A549 (cell line): ENCODE data around the gene SMG6.

ENCODE experiments used
- HDAC2 ChIP-seq: fragments of 200-600 bp; sonication (generic); IDR thresholded peaks from 2 replicates; pipeline ENCODE4 v1.6.1; 2016
- MYC ChIP-seq: IDR thresholded peaks from 2 replicates; pipeline ENCODE4 v1.6.1; 2012; ENCODE audit warnings: mild to moderate bottlenecking, inconsistent platforms, low read length, improper control_type of control experiment, borderline replicate concordance
- TF ChIP-seq, protein P1 (sequence below): fragments of >200 bp; sonication (Bioruptor Twin); formaldehyde crosslinking; IDR thresholded peaks from 3 replicates; pipeline ENCODE4 v1.5.1; 2016
- TF ChIP-seq, protein P2 (sequence below): fragments of >200 bp; sonication (Bioruptor Twin); formaldehyde crosslinking; IDR thresholded peaks from 2 replicates; pipeline ENCODE4 v1.6.1; 2016

DNA sequence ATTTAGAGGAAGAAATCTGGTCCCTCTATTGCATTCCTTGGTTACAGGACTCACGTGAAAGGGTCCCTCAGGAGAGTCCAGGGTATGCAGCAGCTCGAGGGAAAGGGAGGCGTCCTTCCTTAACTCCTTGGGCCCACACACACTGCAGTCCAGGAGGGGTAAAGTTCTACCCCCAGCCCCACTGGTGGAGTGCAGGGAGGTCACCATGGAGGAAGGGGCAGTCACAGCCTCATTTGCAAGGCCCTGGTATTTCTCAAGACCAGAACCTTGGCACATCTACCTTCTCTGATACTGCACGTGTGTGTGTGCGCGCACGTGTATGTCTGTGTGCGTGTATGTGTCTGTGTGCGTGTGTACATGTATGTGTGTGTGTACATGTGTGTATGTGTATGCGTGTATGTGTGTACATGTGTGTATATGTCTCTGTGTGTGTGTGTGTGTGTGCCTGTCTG, 237.6 kb downstream of the SMG6 start:
- TF ChIP-seq HDAC2 = no peak
- TF ChIP-seq, protein P1, sequence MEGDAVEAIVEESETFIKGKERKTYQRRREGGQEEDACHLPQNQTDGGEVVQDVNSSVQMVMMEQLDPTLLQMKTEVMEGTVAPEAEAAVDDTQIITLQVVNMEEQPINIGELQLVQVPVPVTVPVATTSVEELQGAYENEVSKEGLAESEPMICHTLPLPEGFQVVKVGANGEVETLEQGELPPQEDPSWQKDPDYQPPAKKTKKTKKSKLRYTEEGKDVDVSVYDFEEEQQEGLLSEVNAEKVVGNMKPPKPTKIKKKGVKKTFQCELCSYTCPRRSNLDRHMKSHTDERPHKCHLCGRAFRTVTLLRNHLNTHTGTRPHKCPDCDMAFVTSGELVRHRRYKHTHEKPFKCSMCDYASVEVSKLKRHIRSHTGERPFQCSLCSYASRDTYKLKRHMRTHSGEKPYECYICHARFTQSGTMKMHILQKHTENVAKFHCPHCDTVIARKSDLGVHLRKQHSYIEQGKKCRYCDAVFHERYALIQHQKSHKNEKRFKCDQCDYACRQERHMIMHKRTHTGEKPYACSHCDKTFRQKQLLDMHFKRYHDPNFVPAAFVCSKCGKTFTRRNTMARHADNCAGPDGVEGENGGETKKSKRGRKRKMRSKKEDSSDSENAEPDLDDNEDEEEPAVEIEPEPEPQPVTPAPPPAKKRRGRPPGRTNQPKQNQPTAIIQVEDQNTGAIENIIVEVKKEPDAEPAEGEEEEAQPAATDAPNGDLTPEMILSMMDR = no peak
- TF ChIP-seq, protein P2, sequence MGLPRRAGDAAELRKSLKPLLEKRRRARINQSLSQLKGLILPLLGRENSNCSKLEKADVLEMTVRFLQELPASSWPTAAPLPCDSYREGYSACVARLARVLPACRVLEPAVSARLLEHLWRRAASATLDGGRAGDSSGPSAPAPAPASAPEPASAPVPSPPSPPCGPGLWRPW = no peak
- no peak for TF ChIP-seq MYC
